Caco-2 (cell line): ENCODE data around the gene KRIT1. TPM values are rescaled to one million over a fixed set of nuclear protein-coding genes. Genes with fewer than 3 reads are reported as not detected.

Source experiments
- BruUV-seq: library from RNA; stranded (reverse); fragments of 400-500 nt; replicated peaks from 2 replicates; lab custom pipeline; 2021; lab: Mats Ljungman, UMichigan
- CTCF ChIA-PET: fragments of 300-600 bp; sonication (Branson Sonifier 250); formaldehyde crosslinking; loops from one replicate; lab custom pipeline; 2022; ENCODE audit warnings: antibody characterized with exemption; lab: Charles Lee
- POLR2A ChIA-PET: fragments of 300-600 bp; sonication (Branson Sonifier 250); formaldehyde crosslinking; loops from one replicate; lab custom pipeline; 2022; ENCODE audit warnings: antibody characterized with exemption; lab: Charles Lee
- DNase-seq, 2 experiments: peaks; one replicate each; pipeline versions ENCODE4 v3.0.0 to v3.0.0-alpha.2; 2020 to 2022
- H3K27me3 ChIP-seq: replicated peaks from 2 replicates; pipeline ENCODE4 v1.6.0; 2011; ENCODE audit warnings: low read length; ENCODE audit not compliant: control insufficient read depth, insufficient read depth
- H3K36me3 ChIP-seq: 2 replicates; pipeline ENCODE4 v1.5.1; 2011; ENCODE audit warnings: low read length; ENCODE audit not compliant: control insufficient read depth, insufficient read depth
- H3K4me1 ChIP-seq: fragments of 250-450 bp; sonication (Bioruptor Pico); 2 replicates; pipeline ENCODE4 v1.5.1; 2020; ENCODE audit warnings: mild to moderate bottlenecking
- H3K4me3 ChIP-seq: 2 replicates; pipeline ENCODE4 v1.5.1; 2011; ENCODE audit warnings: low read depth, mild to moderate bottlenecking, control low read depth, low read length
- H3K9me3 ChIP-seq: fragments of 250-450 bp; sonication (Bioruptor Pico); 2 replicates; pipeline ENCODE4 v1.5.1; 2020; ENCODE audit warnings: mild to moderate bottlenecking, moderate library complexity
- H3K27ac Mint-ChIP-seq: one replicate; pipeline ENCODE4 v1.8.0; 2022; ENCODE audit warnings: mixed read lengths; ENCODE audit not compliant: unreplicated experiment
- H3K27me3 Mint-ChIP-seq: one replicate; pipeline ENCODE4 v1.8.0; 2022; ENCODE audit warnings: mixed read lengths; ENCODE audit not compliant: insufficient read depth, unreplicated experiment
- H3K36me3 Mint-ChIP-seq: one replicate; pipeline ENCODE4 v1.8.0; 2022; ENCODE audit warnings: mild to moderate bottlenecking, mixed read lengths; ENCODE audit not compliant: insufficient read depth, unreplicated experiment
- H3K4me1 Mint-ChIP-seq: one replicate; pipeline ENCODE4 v1.8.0; 2022; ENCODE audit warnings: low read depth, mixed read lengths; ENCODE audit not compliant: unreplicated experiment
- H3K4me3 Mint-ChIP-seq: one replicate; pipeline ENCODE4 v1.8.0; 2022; ENCODE audit warnings: mild to moderate bottlenecking, moderate library complexity, mixed read lengths; ENCODE audit not compliant: unreplicated experiment
- H3K9me3 Mint-ChIP-seq: one replicate; pipeline ENCODE4 v1.8.0; 2022; ENCODE audit warnings: mixed read lengths; ENCODE audit not compliant: unreplicated experiment
- CTCF ChIP-seq, 2 experiments: fragments of 200-600 bp in 1 of 2; IDR thresholded peaks; 1 replicate in 1 of 2; 2 replicates in 1 of 2; pipeline versions ENCODE4 v1.5.1 to v1.8.0; 2011 to 2022; ENCODE audit warnings: antibody characterized with exemption in 1 of 2, control low read depth in 1 of 2, inconsistent platforms in 1 of 2, low read depth in 1 of 2, low read length in 1 of 2, mild to moderate bottlenecking in 1 of 2, moderate library complexity in 1 of 2; ENCODE audit not compliant: insufficient read depth in 1 of 2, severe bottlenecking in 1 of 2, unreplicated experiment in 1 of 2
- intact Hi-C: fragments of 100-400 bp; cut with micrococcal nuclease; formaldehyde crosslinking; loops from one replicate; pipeline ENCODE4 v1.10.0; 2022; ENCODE audit not compliant: unreplicated experiment
- total RNA-seq: library from RNA; stranded (reverse); gene quantifications from 2 replicates; pipeline ENCODE4 v1.2.3, GENCODE V29; 2022

Gene KRIT1
- total RNA-seq, 1 experiment from 2014 or later: 54.4 TPM

GRCh38 chr7:92253251-92253650 lies 7.5 kb upstream of the KRIT1 start:
- Histone ChIP-seq H3K27me3 (no peaks in the 10 kb centered on the region), H3K9me3 (peaks cover 3% of the 10 kb centered on the region), H3K4me3 (no peak overlapping the region), H3K4me1 (no peaks in the 10 kb centered on the region), H3K36me3 (no peaks in the 10 kb centered on the region)
- ChIA-PET POLR2A (interaction anchor here (0.6 kb wide), 1 partner anchor 593 kb away, joined by 3 read pairs; no protein-coding TSS in a partner anchor), CTCF (no interaction called here)
- peaks cover 4% of the 10 kb centered on the region for H3K36me3 Mint-ChIP-seq
- intact Hi-C loops: no loop called here
- H3K9me3 Mint-ChIP-seq: peaks cover 10% of the 10 kb centered on the region
- no peaks in the 10 kb centered on the region for H3K27me3 Mint-ChIP-seq
- no peak for DNase-seq
- H3K27ac Mint-ChIP-seq: no peak overlapping the region
- no TSS peak for BruUV-seq
- no peak for TF ChIP-seq CTCF (IDR thresholded peaks at IDR 0.05; ENCODE audit: insufficient read depth in 1 of 2, low read depth in 1 of 2, low read length in 1 of 2, severe bottlenecking in 1 of 2, unreplicated experiment in 1 of 2)
- H3K4me3 Mint-ChIP-seq: no peak overlapping the region
- peaks cover 7% of the 10 kb centered on the region for H3K4me1 Mint-ChIP-seq

GRCh38 chr7:92251181-92251580 lies 5.5 kb upstream of the KRIT1 start:
- ChIA-PET CTCF (no interaction called here), POLR2A (no interaction called here)

GRCh38 chr7:92250603-92251002 lies 4.9 kb upstream of the KRIT1 start:
- POLR2A ChIA-PET: no interaction called here
- H3K36me3 Mint-ChIP-seq: peaks cover 9% of the 10 kb centered on the region
- no peak overlapping the region for H3K27ac Mint-ChIP-seq
- H3K9me3 ChIP-seq: peaks cover 3% of the 10 kb centered on the region
- intact Hi-C loops: no loop called here
- no peaks in the 10 kb centered on the region for H3K27me3 Mint-ChIP-seq
- no peaks in the 10 kb centered on the region for H3K36me3 ChIP-seq
- H3K4me3 ChIP-seq: no peak overlapping the region
- TF ChIP-seq CTCF (IDR thresholded peaks at IDR 0.05; ENCODE audit: insufficient read depth in 1 of 2, low read depth in 1 of 2, low read length in 1 of 2, severe bottlenecking in 1 of 2, unreplicated experiment in 1 of 2): no peak
- CTCF ChIA-PET: no interaction called here
- peaks cover 10% of the 10 kb centered on the region for H3K9me3 Mint-ChIP-seq
- H3K27me3 ChIP-seq: no peaks in the 10 kb centered on the region
- peaks cover 9% of the 10 kb centered on the region; the same call in 1 of the 2 replicates for H3K4me1 ChIP-seq
- BruUV-seq: no TSS peak
- H3K4me3 Mint-ChIP-seq: no peak overlapping the region
- no peak for DNase-seq
- peaks cover 19% of the 10 kb centered on the region for H3K4me1 Mint-ChIP-seq

More at GRCh38 chr7:92251181-92251580, 5.5 kb upstream of the KRIT1 start:
- Histone ChIP-seq H3K27me3 (no peaks in the 10 kb centered on the region), H3K9me3 (peaks cover 3% of the 10 kb centered on the region), H3K4me3 (no peak overlapping the region), H3K4me1 (peaks cover 9% of the 10 kb centered on the region; the same call in 1 of the 2 replicates), H3K36me3 (no peaks in the 10 kb centered on the region)
- intact Hi-C loops: no loop called here
- H3K27ac Mint-ChIP-seq: no peak overlapping the region
- H3K27me3 Mint-ChIP-seq: no peaks in the 10 kb centered on the region
- H3K9me3 Mint-ChIP-seq: peaks cover 10% of the 10 kb centered on the region
- peaks cover 4% of the 10 kb centered on the region for H3K36me3 Mint-ChIP-seq
- H3K4me3 Mint-ChIP-seq: no peak overlapping the region
- H3K4me1 Mint-ChIP-seq: peaks cover 19% of the 10 kb centered on the region
- no peak for TF ChIP-seq CTCF (IDR thresholded peaks at IDR 0.05; ENCODE audit: insufficient read depth in 1 of 2, low read depth in 1 of 2, low read length in 1 of 2, severe bottlenecking in 1 of 2, unreplicated experiment in 1 of 2)
- DNase-seq: no peak
- no TSS peak for BruUV-seq
